ENCODE data around the gene MOCS3. TPM values are rescaled to one million over a fixed set of nuclear protein-coding genes. Genes with fewer than 3 reads are reported as not detected.

MOCS3 gene
- total RNA-seq, 4 donors from 2014 or later, result 4.2 to 5.7 (median 5.6) TPM

DNA sequence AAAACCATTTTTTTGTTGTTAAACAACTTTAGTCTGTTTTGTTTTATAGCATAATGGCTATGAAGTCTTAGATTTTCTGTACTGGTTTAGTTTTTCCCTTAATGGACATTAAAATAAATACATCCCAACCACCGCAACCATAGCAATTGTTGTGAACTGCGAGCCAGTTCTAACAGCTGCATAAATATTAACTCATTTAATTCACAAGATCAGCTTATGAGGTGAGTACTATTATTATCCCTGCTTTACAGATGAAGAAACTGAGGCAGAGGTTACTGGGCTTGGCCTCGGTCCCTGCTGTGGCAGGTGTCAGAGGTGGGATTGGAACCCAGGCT lies 23.1 kb downstream of the MOCS3 start:
- H3K4me3 ChIP-seq, result no peak overlapping the region
- no peak for DNase-seq (ENCODE audit: low spot score in 2 of 2)
- WGBS, 2 donors, result 73 to 84% methylated on average over 3 of the region's 3 CpGs
- H3K9me3 ChIP-seq, result no peaks in the 10 kb centered on the region
- no peaks in the 10 kb centered on the region for H3K36me3 ChIP-seq
- TF ChIP-seq EP300 (IDR thresholded peaks at IDR 0.05) (no peak), CTCF (IDR thresholded peaks at IDR 0.05) (no peak), POLR2A (IDR thresholded peaks at IDR 0.05) (no peak)
- no peak overlapping the region for H3K27ac ChIP-seq
- peaks cover 0 to 20% (median 0%) of the 10 kb centered on the region in 4 donors for H3K4me1 ChIP-seq
- peaks cover 0 to 22% of the 10 kb centered on the region in 2 donors for H3K27me3 ChIP-seq

- no peak for DNase-seq (ENCODE audit: low spot score in 2 of 2)
- Histone ChIP-seq H3K4me3 (no peak overlapping the region), H3K27ac (no peak overlapping the region), H3K36me3 (no peaks in the 10 kb centered on the region), H3K9me3 (no peaks in the 10 kb centered on the region), H3K4me1 (peaks cover 0 to 20% (median 0%) of the 10 kb centered on the region in 4 donors), H3K27me3 (peaks cover 0 to 26% of the 10 kb centered on the region in 2 donors)
- 5 to 33% methylated on average over 1 to 4 of the region's 4 CpGs for WGBS, 2 donors
- no peak for TF ChIP-seq POLR2A (IDR thresholded peaks at IDR 0.05)
- TF ChIP-seq EP300 (IDR thresholded peaks at IDR 0.05), result no peak
- no peak for TF ChIP-seq CTCF (IDR thresholded peaks at IDR 0.05)
Observed at GRCh38 chr20:50982363-50982762, 23.7 kb downstream of the MOCS3 start.

GRCh38 chr20:50983321-50983720 lies 24.7 kb downstream of the MOCS3 start:
- H3K4me3 ChIP-seq, result no peak overlapping the region
- 59 to 63% methylated on average over 2 of the region's 2 CpGs for WGBS, 2 donors
- H3K36me3 ChIP-seq, result no peaks in the 10 kb centered on the region
- TF ChIP-seq CTCF (IDR thresholded peaks at IDR 0.05), result no peak
- DNase-seq (ENCODE audit: low spot score in 2 of 2), result no peak
- H3K9me3 ChIP-seq, result no peaks in the 10 kb centered on the region
- peaks cover 0 to 15% (median 0%) of the 10 kb centered on the region in 4 donors for H3K4me1 ChIP-seq
- H3K27ac ChIP-seq, result no peak overlapping the region
- H3K27me3 ChIP-seq, result peaks cover 0 to 26% of the 10 kb centered on the region in 2 donors

DNA sequence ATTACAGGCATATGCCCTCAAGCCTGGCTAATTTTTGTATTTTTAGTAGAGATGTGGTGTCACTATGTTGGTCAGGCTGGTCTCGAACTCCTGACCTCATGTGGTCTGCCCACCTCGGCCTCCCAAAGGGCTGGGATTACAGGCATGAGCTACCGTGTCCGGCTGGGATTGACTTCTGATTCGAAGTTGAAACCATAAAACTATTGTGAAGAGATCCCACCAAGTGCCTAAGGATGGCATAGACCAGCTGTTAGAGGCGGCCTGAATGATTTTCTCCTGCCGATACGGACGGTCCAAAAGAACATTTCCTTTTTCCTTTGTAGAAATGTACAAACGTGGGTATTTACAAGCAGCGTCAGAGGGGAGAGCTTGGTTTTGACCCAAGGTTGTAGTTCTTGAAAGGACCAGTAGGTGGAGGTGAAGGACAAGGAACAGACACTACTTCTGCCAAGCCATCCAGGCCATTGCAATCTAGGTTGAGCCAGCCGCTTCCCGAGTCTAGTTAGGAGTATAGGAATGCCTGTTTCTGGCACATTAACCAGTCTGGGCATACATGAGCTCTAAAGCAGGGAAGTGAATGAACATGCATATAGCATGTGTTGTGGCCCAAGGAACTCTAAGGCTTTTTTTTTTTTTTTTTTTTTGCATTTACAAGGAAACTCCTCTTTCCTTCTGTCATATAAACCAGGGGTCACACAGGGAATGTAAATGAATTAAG lies 29.0 kb downstream of the MOCS3 start:
- Histone ChIP-seq H3K36me3 (no peaks in the 10 kb centered on the region), H3K9me3 (no peaks in the 10 kb centered on the region), H3K4me3 (no peak overlapping the region), H3K4me1 (no peaks in the 10 kb centered on the region), H3K27ac (no peak overlapping the region), H3K27me3 (peaks cover 0 to 27% of the 10 kb centered on the region in 2 donors)
- WGBS, 2 donors, result 14 to 16% methylated on average over 13 of the region's 13 CpGs
- TF ChIP-seq POLR2A (IDR thresholded peaks at IDR 0.05) (no peak), CTCF (IDR thresholded peaks at IDR 0.05) (peak; percentile 83 to 92 (median 90))
- DNase-seq (ENCODE audit: low spot score in 2 of 2), result peak; percentile 28 to 92

- Histone ChIP-seq H3K27me3 (peaks cover 0 to 12% of the 10 kb centered on the region in 2 donors), H3K27ac (no peak overlapping the region), H3K36me3 (no peaks in the 10 kb centered on the region), H3K9me3 (no peaks in the 10 kb centered on the region), H3K4me1 (no peaks in the 10 kb centered on the region), H3K4me3 (no peak overlapping the region)
- no peak for TF ChIP-seq POLR2A (IDR thresholded peaks at IDR 0.05)
- no peak for TF ChIP-seq EP300 (IDR thresholded peaks at IDR 0.05)
- no peak for TF ChIP-seq CTCF (IDR thresholded peaks at IDR 0.05)
- WGBS, 2 donors, result 78 to 81% methylated on average over 2 to 3 of the region's 3 CpGs
- no peak for DNase-seq (ENCODE audit: low spot score in 2 of 2)
Observed at GRCh38 chr20:50991076-50991475, 32.5 kb downstream of the MOCS3 start.
